ENCODE measurements around the gene SLC1A1.

Gene SLC1A1

DNA sequence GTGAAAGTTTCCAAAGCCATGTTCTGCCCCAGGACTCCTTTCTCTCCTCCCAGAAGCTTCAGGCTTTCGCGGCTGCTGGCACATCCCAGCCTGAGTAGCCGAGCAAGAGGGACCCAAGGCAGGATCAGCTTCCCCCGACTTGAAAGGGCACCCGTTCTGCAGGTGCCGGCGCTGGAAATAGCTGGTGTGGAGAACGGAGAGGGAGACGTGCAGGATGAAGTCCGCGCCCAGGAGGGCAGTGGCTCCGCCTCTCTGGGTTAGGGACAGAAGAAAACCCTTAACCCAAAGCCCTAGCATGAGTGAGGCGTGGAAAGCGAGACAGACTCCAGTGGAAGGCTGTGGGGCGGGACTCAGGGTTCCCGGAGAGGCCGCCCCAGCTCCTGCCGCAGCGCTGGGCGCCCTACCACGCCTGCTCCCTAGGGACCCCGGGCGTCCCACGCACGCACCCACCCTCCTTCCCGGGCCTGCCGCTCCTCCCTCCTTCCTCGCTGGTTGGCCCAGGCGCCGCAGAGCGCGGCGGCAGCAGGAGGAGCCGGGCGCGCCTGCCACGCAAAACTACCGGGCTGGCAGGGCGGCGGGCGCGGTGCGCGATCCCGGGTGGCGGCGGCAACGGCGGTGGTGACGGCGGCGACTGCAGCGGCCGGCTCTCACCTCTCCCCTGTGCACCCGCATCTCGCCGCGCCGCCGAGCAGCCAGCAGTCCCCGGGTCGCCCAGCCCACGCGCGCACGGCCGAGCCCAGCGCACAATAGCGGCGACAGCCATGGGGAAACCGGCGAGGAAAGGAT is at the start of gene SLC1A1:
TSS of gene SLC1A1 (plus strand) at position 550 of the 786 bp plus-strand sequence. CDS start at position 762, 212 bp downstream.
- no peak for DNase-seq

DNA sequence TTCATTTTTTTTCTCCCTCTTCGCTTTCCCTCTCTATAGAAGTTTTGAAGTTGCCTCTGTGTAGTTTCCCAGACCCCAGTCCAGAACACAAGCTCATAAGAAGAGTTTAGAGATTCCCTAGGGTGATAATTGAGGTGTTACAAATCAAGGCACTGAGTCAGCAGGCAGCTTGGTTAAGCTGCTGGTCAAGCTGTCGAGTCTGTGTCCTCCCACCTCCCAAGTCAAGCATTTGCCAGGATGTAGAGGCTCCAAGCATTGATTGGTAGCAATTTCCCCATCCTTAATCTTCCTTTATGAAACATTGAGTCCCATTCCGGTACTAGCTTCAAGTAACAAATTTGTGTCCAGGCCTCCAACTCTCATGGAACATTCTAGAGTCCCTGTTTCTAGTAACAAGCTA is 47.5 kb upstream of the SLC1A1 start:
- no peak for DNase-seq

GRCh38 chr9:4443439-4443838 is 46.8 kb upstream of the SLC1A1 start:
- DNase-seq: no peak

- no peak for DNase-seq
Observed at GRCh38 chr9:4461437-4461836, 28.8 kb upstream of the SLC1A1 start.

DNA sequence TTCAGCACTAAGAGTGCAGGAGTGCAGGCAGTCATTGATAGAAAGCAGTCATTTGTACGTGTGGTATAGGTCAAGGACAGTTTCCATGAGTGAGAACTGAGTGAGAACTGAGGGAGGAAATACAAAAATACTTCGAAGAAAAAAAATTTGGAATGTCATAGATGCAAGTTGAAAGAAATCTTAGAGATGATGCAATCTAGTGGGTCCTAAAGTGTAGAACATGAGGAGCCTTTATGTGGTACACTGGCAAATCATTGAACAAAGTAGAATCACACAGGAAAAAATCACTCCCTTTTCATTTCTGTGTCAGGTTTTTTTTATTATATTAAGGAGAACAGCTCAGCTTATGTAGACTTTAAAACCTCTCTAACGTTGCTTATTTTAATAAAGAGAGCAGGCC is 26.4 kb upstream of the SLC1A1 start:
- DNase-seq: no peak

DNA sequence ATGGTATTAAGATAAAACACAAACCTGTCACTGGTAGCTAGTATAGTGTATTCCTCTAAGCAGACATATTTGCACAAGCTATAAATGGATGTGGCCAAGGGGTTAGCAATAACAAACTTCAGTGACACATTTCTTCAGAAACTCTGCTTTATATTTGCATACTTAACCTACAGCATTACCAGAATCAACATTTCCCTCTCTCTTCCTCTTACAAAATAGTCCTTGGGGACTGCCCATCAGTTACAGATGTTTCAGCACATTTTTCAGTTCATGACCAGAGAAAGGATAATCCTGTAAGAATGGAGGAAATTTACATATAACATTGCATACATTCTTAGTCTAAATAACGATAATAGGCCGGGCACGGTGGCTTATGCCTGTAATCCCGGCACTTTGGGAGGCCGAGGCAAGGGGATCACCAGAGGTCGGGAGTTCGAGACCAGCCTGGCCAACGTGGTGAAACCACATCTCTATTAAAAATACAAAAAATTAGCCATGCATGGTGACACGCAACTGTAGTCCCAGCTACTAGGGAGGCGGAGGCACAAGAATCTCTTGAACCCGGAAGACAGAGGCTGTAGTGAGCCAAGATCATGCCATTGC is 25.3 kb upstream of the SLC1A1 start:
- no peak for DNase-seq

GRCh38 chr9:4465910-4466309 is 24.4 kb upstream of the SLC1A1 start:
- DNase-seq: no peak

GRCh38 chr9:4475301-4475700 is 15.0 kb upstream of the SLC1A1 start:
- DNase-seq: no peak

- no peak for DNase-seq
Observed at GRCh38 chr9:4486176-4486575, 4.1 kb upstream of the SLC1A1 start.

DNA sequence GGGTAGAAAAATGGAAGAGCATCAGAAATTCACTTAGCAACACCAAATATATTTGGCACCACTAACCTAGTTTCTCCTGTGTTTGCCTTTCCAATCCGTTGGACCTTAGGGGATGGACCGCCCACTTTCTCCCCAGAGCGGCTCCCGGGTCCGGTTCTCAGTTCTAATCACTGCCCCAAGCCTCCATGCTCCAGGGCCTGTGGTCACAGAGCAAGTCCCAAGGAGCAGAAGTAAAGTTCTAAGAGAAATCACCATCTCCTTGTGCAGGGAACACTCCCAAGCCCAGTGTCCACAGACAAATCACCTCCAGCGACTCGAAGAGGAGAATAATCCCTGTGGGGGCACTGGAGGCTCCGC is 728 bp upstream of the SLC1A1 start:
- no peak for DNase-seq

- DNase-seq: no peak
Observed at GRCh38 chr9:4490705-4491625, 697 bp downstream of the SLC1A1 start.

DNA sequence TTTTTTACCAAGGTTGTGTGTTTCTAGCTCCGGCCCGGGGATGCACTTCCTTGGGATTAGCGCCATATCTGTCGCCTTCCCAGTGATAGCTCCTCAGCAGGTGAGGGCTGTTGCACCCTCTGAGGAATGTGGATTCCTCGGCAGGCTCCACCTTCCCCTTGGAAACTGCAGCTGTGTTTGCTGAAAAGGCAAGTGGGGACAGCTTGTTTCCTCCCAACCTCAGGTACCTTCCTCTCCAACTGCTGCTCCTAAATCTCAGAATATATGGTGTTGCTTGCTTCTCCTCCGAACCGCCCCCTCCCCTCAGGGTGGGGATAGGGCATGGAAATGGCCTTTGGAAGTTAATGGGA is 1.3 kb downstream of the SLC1A1 start:
- no peak for DNase-seq

GRCh38 chr9:4494332-4494731 is 4.1 kb downstream of the SLC1A1 start:
- DNase-seq: no peak

GRCh38 chr9:4494806-4495205 is 4.5 kb downstream of the SLC1A1 start:
- DNase-seq: no peak

DNA sequence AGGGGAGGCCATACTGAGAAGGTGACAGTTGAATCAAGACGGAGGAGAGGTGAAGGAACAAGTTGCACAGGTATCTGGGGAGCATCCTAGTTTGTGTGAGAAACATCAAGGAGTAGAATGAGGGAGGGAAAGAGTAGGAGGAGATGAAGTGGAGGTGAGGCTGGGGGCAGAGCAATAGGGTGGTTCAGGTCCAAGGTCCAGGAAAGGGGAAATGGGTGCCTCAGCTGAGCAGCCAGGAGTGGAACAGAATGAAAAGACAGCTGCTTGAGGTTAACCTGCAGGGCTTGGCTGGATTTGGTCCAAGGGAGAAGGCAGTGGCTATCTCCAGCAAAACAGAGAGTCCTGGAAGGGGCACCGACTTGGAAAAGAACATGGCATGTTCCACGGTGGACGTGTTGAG is 5.3 kb downstream of the SLC1A1 start:
- DNase-seq: no peak

- DNase-seq: no peak
Observed at GRCh38 chr9:4496497-4496896, 6.2 kb downstream of the SLC1A1 start.

- no peak for DNase-seq
Observed at GRCh38 chr9:4497395-4497794, 7.1 kb downstream of the SLC1A1 start.

DNA sequence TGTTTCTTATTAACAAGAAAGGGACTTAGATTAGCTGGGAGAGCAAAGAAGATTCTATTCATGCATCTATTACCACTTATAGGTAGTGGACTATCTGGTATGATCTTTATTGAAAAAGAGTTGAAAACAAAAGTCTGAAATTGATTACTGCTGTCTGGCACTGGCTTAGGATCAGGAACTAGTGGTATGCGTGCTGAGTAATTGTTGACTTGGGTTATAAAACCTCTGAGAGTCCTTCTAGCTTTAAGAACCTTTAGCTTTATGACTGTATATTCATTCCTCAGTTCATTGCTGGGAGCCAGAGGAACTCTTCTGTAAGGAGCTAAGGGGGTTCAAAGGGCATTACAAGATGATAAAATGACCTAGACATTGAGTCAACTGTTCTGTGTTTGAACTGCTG is 7.6 kb downstream of the SLC1A1 start:
- no peak for DNase-seq

DNA sequence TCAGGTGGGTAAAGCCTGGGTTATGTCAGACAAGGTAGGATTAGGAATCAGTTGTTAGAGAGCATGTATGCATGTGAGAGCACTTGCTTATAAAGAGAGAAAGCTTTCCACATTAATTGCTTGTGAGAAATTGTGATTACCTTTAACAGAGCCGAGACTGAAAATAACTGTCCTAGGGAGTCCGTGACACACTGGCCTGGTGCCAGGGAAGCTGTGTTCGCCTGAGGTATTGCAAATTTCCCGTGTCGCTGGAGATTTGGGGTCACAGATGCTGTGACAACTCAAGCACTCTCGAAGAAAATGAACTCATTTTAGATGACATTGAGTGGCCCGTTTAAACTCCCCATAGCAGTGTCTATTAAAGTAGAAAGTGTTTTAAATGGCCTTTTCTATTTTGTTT is 9.6 kb downstream of the SLC1A1 start:
- no peak for DNase-seq

DNA sequence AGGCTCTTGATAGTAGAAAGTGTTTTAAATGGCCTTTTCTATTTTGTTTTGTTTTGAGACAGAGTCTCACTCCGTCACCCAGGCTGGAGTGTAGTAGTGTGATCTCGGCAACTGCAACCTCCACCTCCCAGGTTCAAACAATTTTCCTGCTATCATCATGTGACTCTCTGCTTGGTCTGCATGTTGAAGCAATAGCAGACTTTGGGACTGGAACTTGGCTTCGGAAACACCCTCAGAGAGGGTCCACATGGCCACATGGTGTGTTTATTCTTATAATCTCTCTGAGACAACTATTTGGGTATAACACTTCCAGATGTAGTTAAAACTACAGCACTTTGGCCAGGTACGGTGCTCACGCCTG is 10.9 kb downstream of the SLC1A1 start:
- no peak for DNase-seq

- no peak for DNase-seq
Observed at GRCh38 chr9:4502444-4502843, 12.2 kb downstream of the SLC1A1 start.

DNA sequence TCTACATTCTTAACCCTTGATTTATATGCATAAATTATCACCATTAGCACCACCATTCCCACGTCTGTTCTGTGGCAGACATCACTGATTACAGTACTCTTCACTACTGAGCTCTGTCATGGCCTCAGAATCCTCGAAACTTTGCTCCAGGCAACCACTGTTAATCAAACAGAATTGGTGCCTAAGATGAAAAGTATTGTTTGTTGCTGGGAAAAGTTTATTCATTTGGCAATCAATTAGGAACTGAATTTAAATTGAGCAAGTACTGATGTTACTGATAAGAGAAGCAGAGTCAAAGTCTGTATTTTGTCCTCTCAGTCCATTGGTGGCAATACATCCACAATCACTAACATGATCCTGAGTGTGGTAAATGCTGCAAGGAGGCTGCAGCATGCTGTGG is 12.8 kb downstream of the SLC1A1 start:
- no peak for DNase-seq

- no peak for DNase-seq
Observed at GRCh38 chr9:4504250-4504649, 14.0 kb downstream of the SLC1A1 start.

DNA sequence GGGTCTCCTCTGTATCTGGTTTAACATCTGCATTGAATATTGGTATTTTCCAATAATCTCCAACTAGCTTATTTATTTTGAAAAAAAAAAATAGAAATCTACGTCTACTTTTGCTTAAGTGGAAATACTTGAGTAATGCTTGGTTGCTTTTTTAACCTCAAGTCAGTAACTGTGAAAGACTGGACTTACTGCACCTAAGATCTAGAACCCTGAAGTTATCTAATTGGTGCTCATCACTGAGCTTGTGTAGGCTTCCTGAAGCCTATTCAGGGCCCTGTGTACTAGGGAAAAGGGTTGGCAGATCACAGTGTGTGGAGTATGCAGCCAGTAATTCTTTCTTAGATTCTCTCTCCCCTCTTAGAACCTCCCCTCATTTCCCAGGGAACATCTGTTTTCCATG is 16.2 kb downstream of the SLC1A1 start:
- no peak for DNase-seq

Data from activated gamma-delta T cell treated with Interleukin-2 at 50 U/mL for 16 hours (primary cell).